ENCODE measurements around the gene DNAJB5. TPM values are rescaled to one million over a fixed set of nuclear protein-coding genes. Genes with fewer than 3 reads are reported as not detected.

DNAJB5 gene
- total RNA-seq, 1 donor from 2014 or later, result 9.1 TPM

Other genes starting within 250 kb of the DNAJB5 start
- 0.49 TPM for gene PHF24, start 31.5 kb upstream of the DNAJB5 start, total RNA-seq
- 157 TPM for gene VCP, start 82.9 kb downstream of the DNAJB5 start, total RNA-seq
- 20.1 TPM for gene FANCG, start 90.2 kb downstream of the DNAJB5 start, total RNA-seq
- gene PIGO, start 106.8 kb downstream of the DNAJB5 start, total RNA-seq, result 10.0 TPM
- 55.1 TPM for gene STOML2, start 113.4 kb downstream of the DNAJB5 start, total RNA-seq
- gene ATOSB, start 126.1 kb downstream of the DNAJB5 start, total RNA-seq, result 8.8 TPM
- gene UNC13B, start 172.3 kb downstream of the DNAJB5 start, total RNA-seq, result 13.9 TPM

Measured in skin of body (tissue), 1 donor.